A673 (cell line): ENCODE results near the gene BTN3A1. TPM values are rescaled to one million over a fixed set of nuclear protein-coding genes. Genes with fewer than 3 reads are reported as not detected.

Experiments
- BruUV-seq: library from RNA; stranded (reverse); fragments of 400-500 nt; replicated peaks from 2 replicates; lab custom pipeline; 2021; lab: Mats Ljungman, UMichigan
- CTCF ChIA-PET: fragments of 300-600 bp; sonication (Branson Sonifier 250); formaldehyde crosslinking; loops from one replicate; lab custom pipeline; 2022; ENCODE audit warnings: antibody characterized with exemption; lab: Charles Lee
- POLR2A ChIA-PET: fragments of 300-600 bp; sonication (Branson Sonifier 250); formaldehyde crosslinking; loops from one replicate; lab custom pipeline; 2022; ENCODE audit warnings: antibody characterized with exemption; ENCODE audit not compliant: low non-redundant PET; lab: Charles Lee
- DNase-seq: peaks from one replicate; pipeline ENCODE4 v3.0.0-alpha.2; 2015; ENCODE audit warnings: low spot score
- H3K27ac ChIP-seq: fragments of 200-600 bp; sonication (generic); 2 replicates; pipeline ENCODE4 v1.5.1; 2016; ENCODE audit warnings: mixed run types, low read depth, mild to moderate bottlenecking, mixed read lengths, antibody characterized with exemption, low read length; ENCODE audit not compliant: poor library complexity, severe bottlenecking
- H3K27me3 ChIP-seq: fragments of 200-600 bp; sonication (generic); replicated peaks from 2 replicates; pipeline ENCODE4 v1.6.1; 2017; ENCODE audit warnings: mixed run types, low read depth, mild to moderate bottlenecking, mixed read lengths, antibody characterized with exemption, low read length; ENCODE audit not compliant: insufficient read depth, poor library complexity
- H3K36me3 ChIP-seq: fragments of 200-600 bp; sonication (generic); 2 replicates; pipeline ENCODE4 v1.6.1; 2016; ENCODE audit warnings: mixed run types, mild to moderate bottlenecking, mixed read lengths, antibody characterized with exemption, low read length; ENCODE audit not compliant: insufficient read depth, poor library complexity, severe bottlenecking
- H3K4me1 ChIP-seq: fragments of 200-600 bp; sonication (generic); 2 replicates; pipeline ENCODE4 v1.6.1; 2017; ENCODE audit warnings: mixed run types, mild to moderate bottlenecking, mixed read lengths, antibody characterized with exemption, low read length; ENCODE audit not compliant: insufficient read depth, poor library complexity, severe bottlenecking
- H3K4me3 ChIP-seq: fragments of 200-600 bp; sonication (generic); 2 replicates; pipeline ENCODE4 v1.5.1; 2016; ENCODE audit warnings: low read depth, mixed run types, mild to moderate bottlenecking, mixed read lengths, low read length; ENCODE audit not compliant: poor library complexity, severe bottlenecking
- H3K9me3 ChIP-seq: fragments of 200-600 bp; sonication (generic); 2 replicates; pipeline ENCODE4 v1.6.1; 2016; ENCODE audit warnings: mixed run types, low read depth, mild to moderate bottlenecking, mixed read lengths, antibody characterized with exemption, low read length; ENCODE audit not compliant: poor library complexity, severe bottlenecking
- CTCF ChIP-seq: fragments of 300-800, 200-600 bp; sonication (generic); conservative IDR thresholded peaks from 2 replicates; pipeline ENCODE4 v1.5.1; 2017; ENCODE audit warnings: low read depth, mild to moderate bottlenecking, antibody characterized with exemption, low read length, moderate library complexity, mixed read lengths
- EZH2 ChIP-seq: fragments of 200-600 bp; sonication (generic); IDR thresholded peaks from 2 replicates; pipeline ENCODE4 v1.6.1; 2017; ENCODE audit warnings: borderline replicate concordance, low read depth, mild to moderate bottlenecking, mixed read lengths, antibody characterized with exemption, low read length; ENCODE audit not compliant: poor library complexity, severe bottlenecking
- intact Hi-C: fragments of 100-400 bp; cut with micrococcal nuclease; formaldehyde crosslinking; loops from one replicate; pipeline ENCODE4 v1.10.0; 2022; ENCODE audit not compliant: unreplicated experiment
- total RNA-seq: library from RNA; stranded (reverse); gene quantifications from 2 replicates; pipeline ENCODE4 v1.2.3, GENCODE V29; 2021

Gene BTN3A1
- total RNA-seq, 1 experiment from 2014 or later: 14.8 TPM

GRCh38 chr6:26445934-26446667 is 44.0 kb downstream of the BTN3A1 start:
- no TSS peak for BruUV-seq
- H3K27me3 ChIP-seq: no peaks in the 10 kb centered on the region

GRCh38 chr6:26447257-26447656 is 45.2 kb downstream of the BTN3A1 start:
- Histone ChIP-seq H3K4me3 (no peak overlapping the region), H3K36me3 (no peaks in the 10 kb centered on the region), H3K4me1 (no peaks in the 10 kb centered on the region), H3K27ac (no peak overlapping the region), H3K27me3 (no peaks in the 10 kb centered on the region), H3K9me3 (no peaks in the 10 kb centered on the region)
- BruUV-seq: no TSS peak
- TF ChIP-seq EZH2 (no peak), CTCF (no peak)
- ChIA-PET CTCF (no interaction called here), POLR2A (no interaction called here)
- intact Hi-C loops: no loop called here
- DNase-seq: no peak

More at GRCh38 chr6:26445934-26446667, 44.0 kb downstream of the BTN3A1 start:
- H3K27ac ChIP-seq: no peak overlapping the region
- H3K4me1 ChIP-seq: no peaks in the 10 kb centered on the region
- ChIA-PET CTCF (no interaction called here), POLR2A (no interaction called here)
- intact Hi-C loops: no loop called here
- no peaks in the 10 kb centered on the region for H3K36me3 ChIP-seq
- H3K4me3 ChIP-seq: no peak overlapping the region
- no peaks in the 10 kb centered on the region for H3K9me3 ChIP-seq
- DNase-seq: no peak
- TF ChIP-seq EZH2: no peak
- TF ChIP-seq CTCF: no peak

- Histone ChIP-seq H3K4me1 (no peaks in the 10 kb centered on the region), H3K27ac (no peak overlapping the region), H3K9me3 (no peaks in the 10 kb centered on the region), H3K27me3 (no peaks in the 10 kb centered on the region), H3K36me3 (no peaks in the 10 kb centered on the region), H3K4me3 (no peak overlapping the region)
- no peak for DNase-seq
- CTCF ChIA-PET: no interaction called here
- no peak for TF ChIP-seq CTCF
- TF ChIP-seq EZH2: no peak
- intact Hi-C loops: no loop called here
- BruUV-seq: no TSS peak
- POLR2A ChIA-PET: no interaction called here
Measured at GRCh38 chr6:26450240-26450639, 48.2 kb downstream of the BTN3A1 start.
